ENCODE results near the gene SLC1A1.

SLC1A1 gene

DNA sequence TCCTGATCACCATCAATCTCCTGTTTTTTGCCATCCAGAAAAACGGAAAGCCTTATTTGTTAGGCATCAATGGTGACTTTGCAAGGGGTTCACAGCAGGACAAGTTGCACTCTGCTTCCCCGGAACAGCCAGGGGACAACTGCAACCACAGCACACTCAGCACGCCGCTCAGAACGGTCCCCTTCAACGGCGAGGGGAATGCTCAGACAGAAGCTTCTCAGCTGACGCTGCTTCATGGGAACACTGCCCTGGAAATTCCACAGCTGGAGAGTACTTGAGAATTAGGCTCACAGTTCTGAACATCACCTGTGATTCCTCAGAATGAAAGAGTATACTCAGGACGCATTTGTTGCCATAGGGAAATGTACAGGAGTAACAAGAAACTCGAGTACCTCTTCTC is 131.7 kb downstream of the SLC1A1 start:
- no peak for DNase-seq

DNA sequence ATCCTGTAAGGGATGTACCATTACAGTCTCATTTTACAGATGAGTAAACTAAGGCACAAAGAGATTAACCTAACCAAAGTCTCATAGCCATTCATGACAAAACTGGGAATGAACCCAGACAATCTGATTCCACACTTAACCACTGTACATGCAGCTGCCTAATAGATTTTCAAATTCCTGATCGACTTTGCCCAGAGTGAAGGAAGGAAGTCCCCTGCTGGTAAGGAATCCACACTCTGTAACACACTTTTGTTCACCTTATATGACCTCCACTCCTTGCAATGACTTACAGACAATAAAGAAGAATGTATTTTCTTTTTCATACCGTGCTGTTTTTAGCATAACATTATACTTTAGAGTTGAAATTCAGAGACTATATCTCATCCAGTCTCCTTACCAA is 140.6 kb downstream of the SLC1A1 start:
- no peak for DNase-seq

Measured in DMS53 (cell line).